Frontal cortex (tissue), 4 donors: ENCODE results near the gene SLC7A6. TPM values are rescaled to one million over a fixed set of nuclear protein-coding genes. Genes with fewer than 3 reads are reported as not detected.
A peak's percentile ranks its signal among the peaks of the same experiment; 100 is the strongest.

Experiments
- DNase-seq, 2 donors: peaks; one replicate each; pipeline ENCODE4 v3.0.0; 2012; ENCODE audit warnings: low spot score in 2 of 2
- FAIRE-seq: peaks from 2 replicates; lab custom pipeline; 2012; peaks lifted over from hg19 to GRCh38; lab: Jason Lieb, UNC
- total RNA-seq: library from RNA; depleted of rRNA; stranded (reverse); fragments of >200 nt; gene quantifications from one replicate; pipeline ENCODE4 v1.2.3, GENCODE V29; 2014
- donor health status: control.
- donor health status: control.
- donor health status: control.

The SLC7A6 gene
- total RNA-seq, 1 donor from 2014 or later = 17.1 TPM

DNA sequence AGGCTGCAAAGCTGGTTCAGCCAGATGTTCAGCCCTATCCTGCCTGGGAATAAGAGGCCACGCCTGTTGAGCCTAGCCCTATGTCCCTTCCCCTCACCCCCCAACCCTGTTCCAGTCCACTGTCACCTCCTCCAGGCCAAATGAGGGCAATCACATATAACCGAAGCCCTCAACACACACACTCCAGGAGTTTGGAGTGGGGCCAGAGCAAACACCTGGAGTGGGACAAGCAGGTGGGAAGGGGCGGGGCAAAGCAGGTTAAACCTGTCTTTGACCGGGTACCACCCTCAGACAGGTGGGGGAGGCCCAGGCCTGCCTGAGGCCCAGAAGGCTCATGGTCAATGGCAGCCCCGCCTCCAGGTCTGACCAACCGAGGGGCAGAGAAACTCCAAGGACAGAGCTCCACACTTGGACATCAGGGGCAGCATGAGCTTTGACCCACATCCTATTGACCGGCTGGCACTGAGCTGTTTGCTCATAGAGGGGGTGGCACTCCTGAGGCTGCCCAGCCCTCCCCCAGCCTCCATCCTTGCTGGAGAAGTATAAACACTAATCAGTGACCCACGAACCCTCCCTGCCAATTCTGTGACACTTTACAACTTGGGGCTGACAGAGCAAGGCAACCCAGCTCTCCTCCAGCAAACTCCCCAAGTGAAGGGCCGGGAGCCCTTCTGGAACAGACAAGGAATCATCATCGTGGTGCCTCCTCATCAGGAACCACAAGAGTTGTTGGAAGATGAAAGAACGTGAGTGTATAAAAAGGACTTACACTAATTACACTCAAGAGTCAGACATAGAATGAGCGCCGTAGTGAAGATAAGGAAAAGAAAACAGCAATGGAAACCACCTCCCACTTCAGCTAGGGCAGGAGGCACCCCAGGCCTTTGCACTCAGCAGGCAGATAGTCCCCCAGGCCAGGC is 29.9 kb upstream of the SLC7A6 start:
- FAIRE-seq (no peak), DNase-seq (peak in 1 of 2 donors; percentile 3)

GRCh38 chr16:68235108-68235886 is 29.0 kb upstream of the SLC7A6 start:
- peak in 1 of 2 donors; percentile 19 for DNase-seq
- no peak for FAIRE-seq

GRCh38 chr16:68235887-68236136 is 28.5 kb upstream of the SLC7A6 start, which contains the start of gene ESRP2:
TSS of gene ESRP2 (minus strand) at chr16:68236127. CDS start at chr16:68236045, 82 bp downstream.
- no peak for FAIRE-seq
- peak in 1 of 2 donors; percentile 44 for DNase-seq

DNA sequence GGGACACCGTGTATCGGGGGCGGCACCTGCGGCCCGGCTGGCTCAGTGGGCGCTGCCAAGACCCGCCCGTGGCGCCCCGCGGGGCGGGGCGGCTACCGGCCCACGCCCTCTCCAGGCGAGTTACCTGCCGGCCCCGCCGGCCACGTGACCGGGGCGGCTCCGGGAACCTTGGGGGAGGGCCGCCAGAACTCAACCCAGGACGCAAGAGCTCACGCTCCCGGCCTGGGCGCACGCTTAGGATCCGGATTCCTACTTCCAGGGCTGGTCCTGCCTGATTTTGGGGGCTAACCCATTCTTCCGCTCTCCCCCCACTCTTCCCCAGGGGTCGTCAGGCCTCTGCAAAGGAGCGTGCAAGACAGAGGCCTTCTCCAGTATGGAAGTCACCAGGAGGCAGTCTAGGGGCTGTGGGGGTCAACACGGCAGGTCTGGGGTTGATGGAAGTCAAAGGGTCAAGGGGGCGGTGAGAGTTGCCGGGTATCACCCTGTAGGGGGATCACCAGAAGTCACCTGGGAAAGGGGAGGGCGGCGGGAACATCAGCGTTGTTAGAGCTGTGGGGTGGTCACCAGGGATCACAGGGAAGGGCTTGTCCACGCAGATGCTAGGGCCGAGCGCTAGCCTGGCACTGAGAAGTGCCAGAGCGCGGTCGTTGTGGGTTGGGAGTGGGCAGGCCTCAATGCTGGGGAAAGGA is 28.0 kb upstream of the SLC7A6 start:
- no peak for FAIRE-seq

GRCh38 chr16:68236826-68237242 is 27.5 kb upstream of the SLC7A6 start:
- DNase-seq (no peak), FAIRE-seq (no peak)

More for the DNA sequence above, 28.0 kb upstream of the SLC7A6 start:
- DNase-seq = peak; percentile 42 to 51

DNA sequence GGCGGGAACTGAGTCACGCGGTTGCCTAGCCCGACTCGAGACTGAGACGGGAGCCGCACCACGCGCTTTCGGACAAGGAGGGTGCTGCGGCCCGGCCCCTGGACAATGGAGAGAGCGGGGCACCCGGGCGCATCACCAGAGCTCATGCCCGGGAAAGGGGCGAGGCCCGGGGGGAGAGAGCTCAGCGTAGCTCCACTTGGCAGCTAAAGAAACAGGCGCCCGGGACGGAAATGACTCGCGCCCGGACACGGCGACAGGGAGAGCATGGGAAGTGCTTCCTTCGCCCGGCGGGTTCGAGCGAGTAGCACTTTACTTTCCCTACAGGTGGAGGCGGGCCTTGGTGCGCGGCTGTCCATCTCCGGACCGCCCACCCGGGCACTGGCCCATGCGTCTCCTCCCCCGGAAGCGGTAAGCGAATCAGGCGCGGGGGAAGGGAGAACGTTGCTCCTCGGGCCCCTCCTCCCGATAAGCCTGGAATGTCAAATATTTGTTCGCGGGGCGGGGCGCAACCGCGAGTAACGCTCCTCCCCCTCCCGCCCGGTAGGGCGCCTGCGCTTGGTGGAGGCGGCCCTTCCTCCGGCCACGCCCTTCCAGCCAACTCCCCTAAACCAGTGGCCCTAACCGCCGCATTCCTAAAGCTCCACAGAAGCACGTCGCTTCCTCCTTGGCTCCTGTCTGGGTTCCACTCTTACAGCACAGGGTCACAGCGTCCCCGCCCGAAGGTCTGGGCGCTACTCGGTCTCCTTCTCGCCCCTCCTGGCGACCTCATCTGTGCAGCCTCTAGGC is 26.9 kb upstream of the SLC7A6 start:
- DNase-seq (peak; percentile 96 to 98), FAIRE-seq (no peak)

DNA sequence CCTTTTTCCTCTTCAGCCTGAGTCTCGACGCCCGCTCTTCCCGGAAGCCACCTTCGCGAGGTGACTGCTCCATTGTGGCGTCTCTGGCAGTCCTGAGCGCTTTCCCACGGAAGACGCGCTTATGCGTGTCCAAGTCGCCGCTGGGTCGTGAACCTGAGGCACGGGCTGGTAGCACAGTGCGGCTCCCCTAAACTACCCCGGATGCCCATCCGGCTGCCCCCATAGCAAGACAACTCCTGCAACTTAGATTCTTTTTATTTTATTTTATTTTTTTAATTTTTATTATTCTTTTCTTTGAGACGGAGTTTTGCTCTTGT is 26.3 kb upstream of the SLC7A6 start:
- FAIRE-seq (no peak), DNase-seq (no peak)

GRCh38 chr16:68242085-68242484 is 22.2 kb upstream of the SLC7A6 start:
- no peak for FAIRE-seq

DNA sequence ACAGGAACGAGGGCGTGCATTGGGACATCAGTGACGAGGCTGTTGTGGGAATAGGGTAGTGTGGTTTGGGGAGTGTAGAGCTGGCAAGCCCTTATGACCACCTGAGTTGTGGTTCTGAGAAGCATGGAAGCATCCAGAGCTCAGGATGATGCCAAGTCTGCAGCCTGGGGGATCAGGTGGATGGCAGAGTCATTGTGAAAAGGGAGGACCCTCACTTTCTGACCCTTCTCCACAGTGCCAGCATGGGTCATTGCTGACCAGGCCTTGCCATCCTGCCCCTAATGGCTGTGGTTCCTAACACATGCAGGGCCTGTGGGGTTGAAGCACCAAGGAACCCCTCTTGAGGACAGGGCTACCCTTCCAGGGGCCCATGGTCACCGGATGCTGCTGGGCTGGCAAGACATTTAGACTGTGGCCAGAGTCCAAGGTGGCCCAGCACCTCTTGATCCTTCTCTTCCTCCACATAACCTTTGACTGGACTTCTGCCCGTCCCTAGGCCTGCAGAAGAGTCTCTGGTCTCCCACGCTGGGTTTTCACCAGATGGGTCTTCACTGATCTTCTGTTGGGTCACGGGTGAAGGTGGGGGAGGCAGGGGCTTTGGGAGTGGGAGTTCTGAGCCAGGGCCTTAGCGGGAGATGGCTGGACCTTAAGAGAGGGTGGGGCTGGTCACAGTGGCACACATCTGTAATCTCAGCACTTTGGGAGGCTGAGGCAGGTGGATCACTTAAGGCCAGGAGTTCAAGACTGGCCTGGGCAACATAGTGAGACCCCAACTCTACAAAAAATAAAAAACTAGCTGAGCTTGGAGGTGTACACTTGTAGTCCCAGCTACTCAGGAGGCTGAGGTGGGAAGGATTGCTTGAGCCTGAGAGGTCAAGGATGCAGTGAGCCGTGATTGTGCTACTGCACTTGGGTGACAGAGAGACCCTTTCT is 21.1 kb upstream of the SLC7A6 start:
- DNase-seq = no peak
- FAIRE-seq = no peak

More at GRCh38 chr16:68242085-68242484, 22.2 kb upstream of the SLC7A6 start:
- DNase-seq = no peak

GRCh38 chr16:68244481-68244902 is 19.8 kb upstream of the SLC7A6 start:
- no peak for FAIRE-seq
- DNase-seq = no peak

DNA sequence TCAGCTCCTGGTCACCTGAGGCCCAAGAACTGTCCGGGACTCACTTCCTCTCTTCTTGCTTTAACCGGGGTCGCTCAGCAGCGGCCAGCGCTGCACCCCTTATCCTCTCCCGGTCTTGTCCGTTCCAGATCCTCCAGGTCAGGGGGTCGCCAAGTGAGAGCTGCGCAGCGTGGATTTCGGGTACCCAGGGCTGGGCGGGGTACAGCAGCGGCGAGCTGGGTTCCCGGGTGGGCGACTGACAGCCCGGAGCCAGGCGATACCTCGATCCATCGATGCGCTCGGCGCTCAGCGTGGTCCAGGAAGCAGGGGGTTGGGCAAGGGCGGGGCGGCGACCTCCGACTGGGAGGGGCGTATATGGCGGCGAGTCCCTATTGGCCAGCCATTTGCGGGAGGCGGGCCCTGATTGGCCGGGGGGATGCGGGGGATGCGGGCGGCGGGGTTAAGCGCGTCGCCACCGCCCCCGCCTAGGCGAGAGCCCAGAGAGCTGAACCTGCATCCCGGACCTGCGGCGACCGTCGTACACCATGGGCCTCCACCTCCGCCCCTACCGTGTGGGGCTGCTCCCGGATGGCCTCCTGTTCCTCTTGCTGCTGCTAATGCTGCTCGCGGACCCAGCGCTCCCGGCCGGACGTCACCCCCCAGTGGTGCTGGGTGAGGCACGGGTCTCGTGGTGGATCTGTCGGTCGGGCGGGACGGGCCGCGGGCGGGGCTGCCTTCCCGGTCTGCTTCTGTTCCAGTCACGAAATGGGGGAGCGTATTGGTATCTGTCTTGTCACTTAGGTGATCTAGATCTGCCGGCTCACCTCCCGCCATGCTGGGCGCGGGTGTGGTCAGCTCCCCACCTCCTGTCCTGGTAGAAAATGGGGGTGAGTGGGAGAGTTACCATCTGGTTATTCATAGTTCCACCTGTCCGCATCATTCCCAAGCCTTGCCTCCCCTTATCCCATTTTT is 19.1 kb upstream of the SLC7A6 start, which contains the start of gene PLA2G15:
Gene PLA2G15, plus strand, starts transcription at position 471 of the 951 bp plus-strand sequence. Its CDS starts 54 bp downstream, at position 525.
- FAIRE-seq = no peak
- DNase-seq = peak; percentile 95 to 98

DNA sequence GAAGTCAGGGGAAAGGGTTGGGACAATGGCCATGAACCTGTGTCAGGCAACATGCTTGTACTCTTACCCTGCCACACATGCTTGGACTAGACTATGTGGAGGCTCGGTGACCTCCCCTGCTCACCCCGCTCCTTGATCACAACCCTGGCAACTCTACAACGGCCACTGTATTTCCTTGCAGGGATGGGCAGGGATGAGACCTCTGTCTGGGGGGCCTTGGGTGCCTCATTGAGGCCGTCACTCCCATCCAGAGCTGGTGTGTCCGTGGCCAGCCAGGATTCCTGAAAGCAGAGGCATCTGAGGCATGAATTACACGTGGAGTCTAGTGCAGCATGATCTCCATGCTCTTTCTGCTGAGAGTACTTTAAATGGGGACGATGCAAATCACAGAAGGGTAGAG is 18.2 kb upstream of the SLC7A6 start:
- no peak for FAIRE-seq
- DNase-seq = no peak

- FAIRE-seq (no peak), DNase-seq (no peak)
These were observed 17.7 kb upstream of the SLC7A6 start for GRCh38 chr16:68246666-68247065.

DNA sequence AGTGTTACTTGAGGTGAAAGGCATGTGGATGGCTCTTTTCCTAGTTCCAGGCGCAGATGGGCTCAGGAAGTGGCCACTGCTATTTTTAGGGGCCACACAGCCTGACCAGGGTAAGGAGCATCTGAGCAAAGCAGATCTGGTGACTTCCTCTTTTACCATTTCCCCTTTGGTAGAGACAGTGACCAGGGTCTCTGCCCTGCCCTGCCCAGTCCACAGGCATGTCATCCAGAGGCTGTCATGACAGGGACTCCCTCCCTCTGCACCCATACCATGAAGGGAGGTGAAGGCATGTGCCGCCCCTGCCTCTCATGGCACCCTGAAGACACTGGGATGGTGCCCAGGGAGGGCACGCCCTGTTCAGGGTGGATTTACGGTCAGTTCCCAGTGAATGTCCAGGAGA is 16.9 kb upstream of the SLC7A6 start:
- no peak for DNase-seq
- FAIRE-seq = no peak

- DNase-seq = no peak
- FAIRE-seq = no peak
These were observed 16.4 kb upstream of the SLC7A6 start for GRCh38 chr16:68247932-68248331.

DNA sequence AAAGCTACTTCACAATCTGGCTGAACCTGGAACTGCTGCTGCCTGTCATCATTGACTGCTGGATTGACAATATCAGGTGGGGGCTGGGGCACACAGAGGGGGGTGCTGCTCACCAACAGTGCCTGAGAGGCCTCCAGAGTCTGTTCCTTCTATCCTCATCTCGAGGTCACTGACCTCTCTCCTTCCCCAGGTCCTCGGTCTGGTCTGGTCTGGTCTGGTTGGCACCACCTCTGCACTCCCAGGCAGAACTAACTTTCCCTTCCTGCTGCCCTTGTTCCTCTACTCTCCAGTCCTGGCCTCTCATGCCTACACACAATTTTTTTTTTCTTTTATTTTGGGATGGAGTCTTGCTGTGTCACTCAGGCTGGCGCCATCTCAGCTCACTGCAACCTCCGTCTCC is 15.0 kb upstream of the SLC7A6 start:
- DNase-seq (no peak), FAIRE-seq (no peak)

- FAIRE-seq = no peak
- no peak for DNase-seq
These were observed 13.4 kb upstream of the SLC7A6 start for GRCh38 chr16:68250951-68251350.
